ENCODE results near the gene TSC22D1. TPM values are rescaled to one million over a fixed set of nuclear protein-coding genes. Genes with fewer than 3 reads are reported as not detected.

Gene TSC22D1
- polyA plus RNA-seq, 1 donor (not counting 4 experiments of a cell fraction or from before 2014, with no cell fraction given): 177 TPM

DNA sequence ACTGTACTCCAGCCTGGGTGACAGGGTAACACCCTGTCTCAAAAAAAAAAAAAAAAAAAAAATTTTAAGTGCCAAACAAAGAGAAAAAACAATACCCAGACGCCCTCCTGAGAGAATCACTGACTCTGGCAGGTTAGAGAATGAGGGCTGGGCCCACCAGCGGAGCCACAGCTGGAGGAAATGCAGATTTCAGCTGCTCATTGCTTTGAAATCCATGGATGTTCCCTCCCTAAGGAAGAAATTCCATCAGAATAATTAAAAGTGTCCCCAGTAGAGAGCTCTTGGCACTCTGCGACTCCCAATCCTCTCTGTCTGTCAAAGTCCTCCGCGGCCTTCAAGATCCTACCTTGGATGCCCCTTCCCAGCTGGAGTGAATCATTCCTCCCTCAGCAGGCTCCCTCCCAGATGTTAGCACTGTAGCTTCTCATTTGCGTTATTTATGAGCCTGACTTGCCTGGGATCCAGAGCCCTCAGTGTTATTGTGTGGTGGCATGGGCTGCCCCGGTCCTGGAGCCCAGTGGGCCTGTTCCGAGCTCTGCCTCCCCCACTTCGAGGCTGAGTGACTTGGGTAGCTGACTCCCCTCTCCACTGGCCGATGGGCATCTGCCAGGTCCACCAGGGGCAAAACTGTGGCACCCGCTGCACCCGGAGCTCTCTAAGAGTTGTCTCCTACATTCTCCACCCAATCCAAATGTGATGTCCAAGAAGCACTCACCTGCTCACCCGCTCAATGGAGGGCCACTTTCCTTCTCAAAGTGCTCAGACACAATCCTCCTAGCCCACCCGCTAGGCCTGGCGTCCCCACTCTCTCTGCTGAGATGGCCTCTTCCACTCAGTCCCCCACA lies 155.5 kb downstream of the TSC22D1 start:
- Histone ChIP-seq H3K79me2 (ENCODE audit: control insufficient read depth, insufficient read depth, low read length) (no peaks in the 10 kb centered on the region), H3K36me3 (ENCODE audit: control insufficient read depth in 2 of 2, extremely low read depth in 1 of 2, insufficient read depth in 2 of 2, low read length in 2 of 2) (no peaks in the 10 kb centered on the region), H3K4me1 (ENCODE audit: control insufficient read depth, extremely low read depth, insufficient read depth, low read length) (no peaks in the 10 kb centered on the region), H2AFZ (ENCODE audit: control insufficient read depth, low read length) (no peak overlapping the region), H3K4me3 (ENCODE audit: control insufficient read depth in 2 of 3, extremely low read depth in 1 of 3, insufficient read depth in 2 of 3, low read depth in 1 of 3, low read length in 3 of 3) (no peak overlapping the region), H3K9me1 (ENCODE audit: control insufficient read depth, extremely low read depth, insufficient read depth, low read length) (no peaks in the 10 kb centered on the region), H3K27ac (ENCODE audit: control insufficient read depth, insufficient read depth, low read length) (no peak overlapping the region), H3K27me3 (ENCODE audit: control insufficient read depth, extremely low read depth, insufficient read depth, low read length) (no peaks in the 10 kb centered on the region), H3K4me2 (ENCODE audit: control insufficient read depth, extremely low read depth, insufficient read depth, low read depth, low read length) (no peak overlapping the region), H4K20me1 (ENCODE audit: control insufficient read depth, extremely low read depth, insufficient read depth, low read length) (no peaks in the 10 kb centered on the region), H3K9ac (ENCODE audit: control insufficient read depth, extremely low read depth, insufficient read depth, low read length) (no peak overlapping the region), H3K9me3 (ENCODE audit: control insufficient read depth, low read depth, low read length) (no peaks in the 10 kb centered on the region)
- no peak for DNase-seq (ENCODE audit: low read depth, low spot score)
- FAIRE-seq: no peak
- TF ChIP-seq, protein P1, sequence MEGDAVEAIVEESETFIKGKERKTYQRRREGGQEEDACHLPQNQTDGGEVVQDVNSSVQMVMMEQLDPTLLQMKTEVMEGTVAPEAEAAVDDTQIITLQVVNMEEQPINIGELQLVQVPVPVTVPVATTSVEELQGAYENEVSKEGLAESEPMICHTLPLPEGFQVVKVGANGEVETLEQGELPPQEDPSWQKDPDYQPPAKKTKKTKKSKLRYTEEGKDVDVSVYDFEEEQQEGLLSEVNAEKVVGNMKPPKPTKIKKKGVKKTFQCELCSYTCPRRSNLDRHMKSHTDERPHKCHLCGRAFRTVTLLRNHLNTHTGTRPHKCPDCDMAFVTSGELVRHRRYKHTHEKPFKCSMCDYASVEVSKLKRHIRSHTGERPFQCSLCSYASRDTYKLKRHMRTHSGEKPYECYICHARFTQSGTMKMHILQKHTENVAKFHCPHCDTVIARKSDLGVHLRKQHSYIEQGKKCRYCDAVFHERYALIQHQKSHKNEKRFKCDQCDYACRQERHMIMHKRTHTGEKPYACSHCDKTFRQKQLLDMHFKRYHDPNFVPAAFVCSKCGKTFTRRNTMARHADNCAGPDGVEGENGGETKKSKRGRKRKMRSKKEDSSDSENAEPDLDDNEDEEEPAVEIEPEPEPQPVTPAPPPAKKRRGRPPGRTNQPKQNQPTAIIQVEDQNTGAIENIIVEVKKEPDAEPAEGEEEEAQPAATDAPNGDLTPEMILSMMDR (optimal IDR thresholded peaks at IDR 0.05 in 1 of 3, IDR thresholded peaks at IDR 0.05 in 1 of 3, conservative IDR thresholded peaks at IDR 0.05 in 1 of 3; ENCODE audit: extremely low read depth in 1 of 3, insufficient read depth in 2 of 3, low read length in 3 of 3): no peak
- TF ChIP-seq EZH2 (IDR thresholded peaks at IDR 0.05; ENCODE audit: low read length): no peak
- dilution Hi-C loops (cut with MboI; ENCODE audit: extremely low pct_ligation_motif_present, low sequenced_read_pairs): no loop called here

DNA sequence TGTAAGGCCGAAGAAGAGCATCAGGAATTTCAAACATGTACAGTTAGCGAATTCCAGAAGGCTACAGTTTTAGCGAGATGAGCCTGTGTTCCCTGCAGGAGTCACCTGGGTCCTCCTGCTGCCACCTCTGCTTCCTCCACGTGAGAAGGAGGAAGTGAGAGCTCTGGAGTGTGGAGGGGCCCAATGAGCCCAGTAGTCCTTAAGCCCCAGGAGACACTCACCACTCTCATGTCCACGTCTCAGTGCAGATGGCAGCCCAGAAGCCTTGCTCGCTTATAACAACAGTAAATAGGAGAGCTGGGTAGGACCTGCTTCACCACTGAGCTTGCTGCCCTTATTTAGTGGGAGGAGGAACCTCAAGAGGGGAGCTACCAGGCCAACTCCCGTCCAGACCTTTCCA lies 158.3 kb downstream of the TSC22D1 start:
- no peak overlapping the region for H3K27ac ChIP-seq (ENCODE audit: control insufficient read depth, insufficient read depth, low read length)
- no peak for TF ChIP-seq EZH2 (IDR thresholded peaks at IDR 0.05; ENCODE audit: low read length)
- TF ChIP-seq, protein P1 (optimal IDR thresholded peaks at IDR 0.05 in 1 of 3, IDR thresholded peaks at IDR 0.05 in 1 of 3, conservative IDR thresholded peaks at IDR 0.05 in 1 of 3; ENCODE audit: extremely low read depth in 1 of 3, insufficient read depth in 2 of 3, low read length in 3 of 3): no peak
- H3K79me2 ChIP-seq (ENCODE audit: control insufficient read depth, insufficient read depth, low read length): no peaks in the 10 kb centered on the region
- no peak overlapping the region for H3K9ac ChIP-seq (ENCODE audit: control insufficient read depth, extremely low read depth, insufficient read depth, low read length)
- H4K20me1 ChIP-seq (ENCODE audit: control insufficient read depth, extremely low read depth, insufficient read depth, low read length): no peaks in the 10 kb centered on the region
- H3K4me1 ChIP-seq (ENCODE audit: control insufficient read depth, extremely low read depth, insufficient read depth, low read length): no peaks in the 10 kb centered on the region
- dilution Hi-C loops (cut with MboI; ENCODE audit: extremely low pct_ligation_motif_present, low sequenced_read_pairs): no loop called here
- no peak overlapping the region for H2AFZ ChIP-seq (ENCODE audit: control insufficient read depth, low read length)
- no peaks in the 10 kb centered on the region for H3K9me3 ChIP-seq (ENCODE audit: control insufficient read depth, low read depth, low read length)
- no peaks in the 10 kb centered on the region for H3K36me3 ChIP-seq (ENCODE audit: control insufficient read depth in 2 of 2, extremely low read depth in 1 of 2, insufficient read depth in 2 of 2, low read length in 2 of 2)
- no peak for DNase-seq (ENCODE audit: low read depth, low spot score)
- H3K4me2 ChIP-seq (ENCODE audit: control insufficient read depth, extremely low read depth, insufficient read depth, low read depth, low read length): no peak overlapping the region
- no peaks in the 10 kb centered on the region for H3K27me3 ChIP-seq (ENCODE audit: control insufficient read depth, extremely low read depth, insufficient read depth, low read length)
- H3K4me3 ChIP-seq (ENCODE audit: control insufficient read depth in 2 of 3, extremely low read depth in 1 of 3, insufficient read depth in 2 of 3, low read depth in 1 of 3, low read length in 3 of 3): no peak overlapping the region
- H3K9me1 ChIP-seq (ENCODE audit: control insufficient read depth, extremely low read depth, insufficient read depth, low read length): no peaks in the 10 kb centered on the region
- no peak for FAIRE-seq

Measured in keratinocyte (primary cell).